Small intestine (tissue), 7 donors: ENCODE measurements around the gene MAP2. TPM values are rescaled to one million over a fixed set of nuclear protein-coding genes. Genes with fewer than 3 reads are reported as not detected.
A peak's percentile ranks its signal among the peaks of the same experiment; 100 is the strongest.
"Not testable (repeated sequence)": the region's sequence is repeated elsewhere in the genome, so short reads cannot be mapped to it uniquely, and the experiment has no call there.

Experiments used
- DNase-seq, 2 donors: peaks; one replicate each; pipeline versions ENCODE4 v3.0.0 to v3.0.0-alpha.2; 2013
- FAIRE-seq: peaks from 2 replicates; lab custom pipeline; 2012; peaks lifted over from hg19 to GRCh38; lab: Jason Lieb, UNC
- H3K27ac ChIP-seq, 3 donors: one replicate each; pipeline ENCODE4 v1.5.1; 2013; ENCODE audit warnings: low read length in 2 of 3, mild to moderate bottlenecking in 2 of 3, control low read depth in 1 of 3, inconsistent platforms in 1 of 3, low read depth in 1 of 3, moderate library complexity in 1 of 3
- H3K27me3 ChIP-seq, 3 donors: one replicate each; pipeline ENCODE4 v1.6.1; 2013; ENCODE audit warnings: low read length in 3 of 3, inconsistent platforms in 1 of 3; ENCODE audit not compliant: control insufficient read depth in 3 of 3, insufficient read depth in 3 of 3
- H3K36me3 ChIP-seq, 3 donors: one replicate each; pipeline ENCODE4 v1.6.1; 2013; ENCODE audit warnings: low read length in 3 of 3, inconsistent platforms in 1 of 3, low read depth in 1 of 3, mild to moderate bottlenecking in 1 of 3, moderate library complexity in 1 of 3; ENCODE audit not compliant: control insufficient read depth in 3 of 3, insufficient read depth in 2 of 3
- H3K4me1 ChIP-seq, 3 donors: one replicate each; pipeline ENCODE4 v1.6.1; 2013; ENCODE audit warnings: low read length in 2 of 3, inconsistent platforms in 1 of 3, low read depth in 1 of 3, mild to moderate bottlenecking in 1 of 3, moderate library complexity in 1 of 3; ENCODE audit not compliant: control insufficient read depth in 3 of 3, insufficient read depth in 2 of 3
- H3K4me3 ChIP-seq, 3 donors: one replicate each; pipeline ENCODE4 v1.5.1; 2013; ENCODE audit warnings: low read length in 3 of 3, control low read depth in 1 of 3, inconsistent platforms in 1 of 3, low read depth in 1 of 3, mild to moderate bottlenecking in 1 of 3, moderate library complexity in 1 of 3
- H3K9me3 ChIP-seq, 2 donors: one replicate each; pipeline ENCODE4 v1.6.1; 2013; ENCODE audit warnings: low read depth in 1 of 2, low read length in 1 of 2; ENCODE audit not compliant: control insufficient read depth in 2 of 2, insufficient read depth in 1 of 2
- WGBS, 3 donors: extraction: QIAGEN DNeasy Blood & Tissue Kit; methylation state at CpG; one replicate each; pipeline ENCODE4 v1.1.7; 2013; 5-methylcytosine and 5-hydroxymethylcytosine counted together
- polyA plus RNA-seq, 4 donors: library from polyadenylated mRNA; stranded (reverse) in 3 of 4; unstranded in 1 of 4; fragments of 200-250 nt in 3 of 4; fragments of 120-200 nt in 1 of 4; gene quantifications; one replicate each; pipeline versions ENCODE4 v1.2.1 to v1.2.3, GENCODE V29; 2013
- donor health status: healthy with polysubstance abuse.
- donor health status: control.
- donor health status: control.
- donor health status: Bipolar disorder and iron deficiency.
- donor health status: healthy.

MAP2 gene
- polyA plus RNA-seq, 4 donors, result 0.22 to 3.2 (median 1.6) TPM

GRCh38 chr2:209474960-209475359 is 51.1 kb downstream of the MAP2 start:
- Histone ChIP-seq H3K9me3 (no peaks in the 10 kb centered on the region), H3K27ac (no peak overlapping the region), H3K4me1 (no peaks in the 10 kb centered on the region), H3K27me3 (no peaks in the 10 kb centered on the region), H3K36me3 (no peaks in the 10 kb centered on the region), H3K4me3 (no peak overlapping the region)
- DNase-seq (no peak), FAIRE-seq (no peak)
- WGBS, 3 donors, result 65 to 68% (median 65%) methylated on average over 2 of the region's 2 CpGs

DNA sequence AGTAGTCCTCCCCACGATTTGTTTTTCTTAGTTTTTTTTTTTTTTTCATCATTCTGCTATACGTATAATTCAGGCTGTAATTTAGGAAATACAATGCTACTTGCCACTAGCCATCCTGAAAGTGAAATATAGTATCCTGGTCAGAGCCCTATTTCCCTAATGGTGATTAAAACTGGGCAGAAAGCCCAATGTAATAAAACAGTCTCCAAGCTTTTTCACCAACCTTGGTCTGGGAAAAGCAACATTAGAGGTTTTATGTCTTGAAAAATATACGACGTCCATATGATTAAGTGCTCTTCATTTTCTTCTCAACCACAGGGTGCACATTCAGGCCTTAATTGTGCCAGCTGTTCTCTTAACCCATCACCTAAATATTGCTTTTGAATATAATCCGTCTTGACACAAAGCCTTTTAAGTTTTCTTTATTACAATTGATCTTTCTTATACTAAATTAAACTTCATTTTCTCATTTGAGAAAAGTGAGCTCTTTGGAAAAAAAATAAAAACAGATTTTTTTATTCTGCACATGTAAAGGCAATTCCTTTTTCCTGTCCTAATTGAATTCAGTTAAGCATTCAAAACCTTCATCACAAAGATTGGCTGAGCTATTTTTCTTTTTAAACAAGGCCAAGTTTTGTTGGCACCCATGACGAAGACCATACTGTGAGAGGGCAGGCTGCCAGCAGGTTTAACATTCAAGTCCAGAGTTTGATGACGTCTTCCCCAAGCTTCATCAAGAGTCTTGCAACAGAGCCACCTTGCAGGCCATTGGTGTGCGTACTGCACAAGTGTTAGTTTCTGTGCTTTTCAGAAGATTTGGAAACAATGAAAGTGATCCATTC is 52.7 kb downstream of the MAP2 start:
- Histone ChIP-seq H3K4me1 (no peaks in the 10 kb centered on the region), H3K27ac (no peak overlapping the region), H3K27me3 (no peaks in the 10 kb centered on the region), H3K36me3 (no peaks in the 10 kb centered on the region), H3K4me3 (no peak overlapping the region), H3K9me3 (no peaks in the 10 kb centered on the region)
- no peak for DNase-seq
- no peak for FAIRE-seq
- 29 to 47% (median 37%) methylated on average over 8 of the region's 8 CpGs for WGBS, 3 donors

- FAIRE-seq, H3K27me3 ChIP-seq, H3K27ac ChIP-seq, H3K4me3 ChIP-seq, DNase-seq, H3K4me1 ChIP-seq, H3K36me3 ChIP-seq, H3K9me3 ChIP-seq: not testable (repeated sequence)
- 49 to 64% (median 53%) methylated on average over 1 of the region's 1 CpG for WGBS, 3 donors
These were observed 68.4 kb downstream of the MAP2 start for GRCh38 chr2:209492296-209492695.

DNA sequence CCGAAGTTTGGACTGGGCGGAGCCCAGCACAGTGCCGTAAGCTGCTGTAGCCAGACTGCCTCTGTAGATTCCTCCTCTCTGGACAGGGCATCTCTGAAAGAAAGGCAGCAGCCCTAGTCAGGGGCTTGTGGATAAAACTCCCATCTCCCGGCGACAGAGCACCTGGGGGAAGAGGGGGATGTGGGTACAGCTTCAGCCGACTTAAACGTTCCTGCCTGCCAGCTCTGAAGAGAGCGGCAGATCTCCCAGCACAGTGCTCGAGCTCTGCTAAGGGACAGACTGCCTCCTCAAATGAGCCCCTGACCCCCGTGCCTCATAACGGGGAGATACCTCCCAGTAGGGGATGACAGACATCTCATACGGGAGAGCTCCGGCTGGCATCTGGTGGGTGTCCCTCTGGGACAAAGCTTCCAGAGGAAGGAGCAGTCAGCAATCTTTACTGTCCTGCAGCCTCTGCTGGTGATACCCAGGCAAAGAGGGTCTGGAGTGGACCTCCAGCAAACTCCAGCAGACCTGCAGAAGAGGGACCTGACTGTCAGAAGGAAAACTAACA is 71.3 kb downstream of the MAP2 start:
- not testable (repeated sequence) for H3K27me3 ChIP-seq, H3K4me3 ChIP-seq, DNase-seq, H3K9me3 ChIP-seq, H3K36me3 ChIP-seq, FAIRE-seq, H3K4me1 ChIP-seq
- 81 to 84% (median 81%) methylated on average over 13 of the region's 13 CpGs for WGBS, 3 donors
- H3K27ac ChIP-seq, result peak overlapping the region in 1 of 3 donors; percentile 68

- DNase-seq (peak; percentile 8 to 40), FAIRE-seq (no peak)
- WGBS, 3 donors, result 22 to 41% (median 29%) methylated on average over 4 of the region's 4 CpGs
- Histone ChIP-seq H3K9me3 (peaks cover 0 to 6% of the 10 kb centered on the region in 2 donors), H3K36me3 (no peaks in the 10 kb centered on the region), H3K4me3 (no peak overlapping the region), H3K27ac (peak overlapping the region in 1 of 3 donors; percentile 38), H3K4me1 (no peaks in the 10 kb centered on the region), H3K27me3 (no peaks in the 10 kb centered on the region)
These were observed 72.2 kb downstream of the MAP2 start for GRCh38 chr2:209495855-209496585.

DNA sequence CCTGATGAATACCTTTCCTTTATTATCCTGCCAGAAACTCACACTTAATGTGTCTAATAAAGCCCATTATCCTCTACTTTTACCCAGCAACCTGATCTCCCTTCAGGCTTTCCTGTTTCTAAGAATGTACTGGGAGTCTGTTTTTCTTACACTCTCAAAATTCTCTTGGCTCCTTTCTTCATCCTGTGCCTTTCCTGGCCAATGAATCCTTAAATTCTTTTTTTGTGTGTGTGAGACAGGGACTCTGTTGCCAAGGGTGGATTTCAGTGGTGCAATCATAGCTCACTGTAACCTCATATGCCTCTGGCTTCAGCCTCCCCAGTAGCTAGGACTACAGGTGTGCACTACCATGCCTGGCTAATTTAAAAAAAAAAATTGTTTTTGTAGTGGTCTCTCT is 72.7 kb downstream of the MAP2 start:
- H3K27ac ChIP-seq, result no peak overlapping the region
- no peak for DNase-seq
- H3K4me3 ChIP-seq, result no peak overlapping the region
- no peak for FAIRE-seq
- H3K9me3 ChIP-seq, result peaks cover 0 to 6% of the 10 kb centered on the region in 2 donors
- H3K27me3 ChIP-seq, result no peaks in the 10 kb centered on the region
- no peaks in the 10 kb centered on the region for H3K36me3 ChIP-seq
- H3K4me1 ChIP-seq, result no peaks in the 10 kb centered on the region

- Histone ChIP-seq H3K27ac (no peak overlapping the region), H3K4me3 (no peak overlapping the region), H3K4me1 (no peaks in the 10 kb centered on the region), H3K9me3 (peaks cover 0 to 6% of the 10 kb centered on the region in 2 donors), H3K36me3 (no peaks in the 10 kb centered on the region), H3K27me3 (no peaks in the 10 kb centered on the region)
- DNase-seq, result no peak
- 78 to 97% (median 94%) methylated on average over 1 of the region's 1 CpG for WGBS, 3 donors
- no peak for FAIRE-seq
These were observed 74.8 kb downstream of the MAP2 start for GRCh38 chr2:209498614-209499013.

DNA sequence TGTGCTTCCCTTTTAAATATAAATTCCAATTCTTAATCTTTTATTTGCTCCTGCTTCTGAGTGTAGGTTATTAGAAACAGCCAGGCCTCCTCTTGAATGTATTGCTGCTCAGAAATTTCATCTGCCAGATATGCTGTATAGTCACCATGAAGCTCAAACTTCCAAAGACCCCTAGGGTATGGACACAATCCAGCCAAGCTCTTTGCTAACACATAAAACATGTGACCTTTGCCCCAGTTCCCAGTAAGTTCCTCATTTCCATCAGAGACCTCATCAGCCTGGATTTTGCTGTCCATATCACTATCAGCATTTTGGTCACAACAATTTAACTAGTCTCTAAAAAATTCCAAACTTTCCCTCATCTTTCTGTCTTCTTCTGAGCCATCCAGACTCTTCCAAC is 75.2 kb downstream of the MAP2 start:
- Histone ChIP-seq H3K9me3 (peaks cover 0 to 4% of the 10 kb centered on the region in 2 donors), H3K27ac (no peak overlapping the region), H3K4me3 (no peak overlapping the region), H3K36me3 (no peaks in the 10 kb centered on the region), H3K4me1 (no peaks in the 10 kb centered on the region), H3K27me3 (no peaks in the 10 kb centered on the region)
- DNase-seq (no peak), FAIRE-seq (no peak)
